ENCODE measurements around the gene CCNC.

DNA sequence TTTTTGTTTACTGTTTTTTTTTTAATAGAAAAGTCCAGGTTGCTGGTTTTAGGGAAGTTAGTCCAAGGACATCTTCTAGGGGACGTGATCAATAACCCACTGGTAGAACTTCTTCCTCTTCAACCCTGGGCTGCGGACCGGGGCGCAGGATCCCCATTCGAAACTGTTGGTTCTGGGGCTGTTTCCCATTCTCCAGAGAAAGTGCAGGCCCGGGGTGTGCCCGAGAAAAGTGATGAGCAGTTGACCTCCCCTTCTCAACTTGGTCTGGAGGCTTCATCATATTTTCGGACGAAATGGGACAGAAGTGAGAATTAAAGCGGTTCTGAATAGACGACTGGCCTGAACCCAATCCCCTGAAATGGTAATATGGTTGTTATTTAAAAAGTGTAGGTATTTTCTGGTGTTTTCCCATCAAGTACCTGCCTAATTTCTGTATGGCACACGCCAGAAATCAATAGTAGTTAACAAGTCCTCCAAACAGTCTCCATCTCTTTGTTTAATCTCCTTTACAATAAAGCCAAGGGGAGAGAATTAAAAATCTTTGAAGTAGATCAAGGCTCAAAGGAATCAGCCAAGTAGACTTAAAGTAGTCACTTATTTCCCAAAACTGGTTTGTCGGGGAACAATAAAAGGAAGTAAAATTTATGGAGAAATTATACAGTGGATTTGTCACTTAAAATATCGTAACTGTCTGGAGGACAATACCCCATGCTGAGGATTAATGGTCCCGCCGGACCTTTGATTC is 37.6 kb upstream of the CCNC start:
- no peak for TF ChIP-seq ESRRA (IDR thresholded peaks at IDR 0.05; ENCODE audit: borderline replicate concordance, low read length)
- TF ChIP-seq ELK1 (IDR thresholded peaks at IDR 0.05; ENCODE audit: low read depth, low read length) = no peak
- TF ChIP-seq CBX2 (IDR thresholded peaks at IDR 0.05; ENCODE audit: borderline replicate concordance, low read depth) = no peak
- TF ChIP-seq, protein P1, sequence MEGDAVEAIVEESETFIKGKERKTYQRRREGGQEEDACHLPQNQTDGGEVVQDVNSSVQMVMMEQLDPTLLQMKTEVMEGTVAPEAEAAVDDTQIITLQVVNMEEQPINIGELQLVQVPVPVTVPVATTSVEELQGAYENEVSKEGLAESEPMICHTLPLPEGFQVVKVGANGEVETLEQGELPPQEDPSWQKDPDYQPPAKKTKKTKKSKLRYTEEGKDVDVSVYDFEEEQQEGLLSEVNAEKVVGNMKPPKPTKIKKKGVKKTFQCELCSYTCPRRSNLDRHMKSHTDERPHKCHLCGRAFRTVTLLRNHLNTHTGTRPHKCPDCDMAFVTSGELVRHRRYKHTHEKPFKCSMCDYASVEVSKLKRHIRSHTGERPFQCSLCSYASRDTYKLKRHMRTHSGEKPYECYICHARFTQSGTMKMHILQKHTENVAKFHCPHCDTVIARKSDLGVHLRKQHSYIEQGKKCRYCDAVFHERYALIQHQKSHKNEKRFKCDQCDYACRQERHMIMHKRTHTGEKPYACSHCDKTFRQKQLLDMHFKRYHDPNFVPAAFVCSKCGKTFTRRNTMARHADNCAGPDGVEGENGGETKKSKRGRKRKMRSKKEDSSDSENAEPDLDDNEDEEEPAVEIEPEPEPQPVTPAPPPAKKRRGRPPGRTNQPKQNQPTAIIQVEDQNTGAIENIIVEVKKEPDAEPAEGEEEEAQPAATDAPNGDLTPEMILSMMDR (IDR thresholded peaks at IDR 0.05) = no peak
- TF ChIP-seq, protein P2, sequence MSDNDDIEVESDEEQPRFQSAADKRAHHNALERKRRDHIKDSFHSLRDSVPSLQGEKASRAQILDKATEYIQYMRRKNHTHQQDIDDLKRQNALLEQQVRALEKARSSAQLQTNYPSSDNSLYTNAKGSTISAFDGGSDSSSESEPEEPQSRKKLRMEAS (IDR thresholded peaks at IDR 0.05) = no peak
- no peak for TF ChIP-seq TP53 (CRISPR knock-in tag; IDR thresholded peaks at IDR 0.05)
- TF ChIP-seq, protein P3, sequence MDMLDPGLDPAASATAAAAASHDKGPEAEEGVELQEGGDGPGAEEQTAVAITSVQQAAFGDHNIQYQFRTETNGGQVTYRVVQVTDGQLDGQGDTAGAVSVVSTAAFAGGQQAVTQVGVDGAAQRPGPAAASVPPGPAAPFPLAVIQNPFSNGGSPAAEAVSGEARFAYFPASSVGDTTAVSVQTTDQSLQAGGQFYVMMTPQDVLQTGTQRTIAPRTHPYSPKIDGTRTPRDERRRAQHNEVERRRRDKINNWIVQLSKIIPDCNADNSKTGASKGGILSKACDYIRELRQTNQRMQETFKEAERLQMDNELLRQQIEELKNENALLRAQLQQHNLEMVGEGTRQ (IDR thresholded peaks at IDR 0.05) = no peak
